ENCODE measurements around the gene PTCD3. TPM values are rescaled to one million over a fixed set of nuclear protein-coding genes. Genes with fewer than 3 reads are reported as not detected.

The PTCD3 gene
- total and polyA plus RNA-seq, 2 of the 4 experiments (the other 2 are of a cell fraction): 44.0 to 48.9 TPM

GRCh38 chr2:86134709-86135108 lies 28.7 kb downstream of the PTCD3 start:
- H3K79me1 ChIP-seq (ENCODE audit: low read depth in 1 of 2, low read length in 2 of 2): peaks cover 2 to 4% of the 10 kb centered on the region in 2 experiments; a peak in 2 of 4 replicates
- H3K4ac ChIP-seq (ENCODE audit: low read depth, low read length): no peak overlapping the region
- dilution Hi-C loops (cut with HindIII; ENCODE audit: low sequenced_read_pairs, unreplicated experiment) (no loop called here), intact Hi-C loops (cut with micrococcal nuclease) (loop anchor here (5.0 kb wide), 1 partner anchor 33 kb away; no protein-coding TSS in a partner anchor), in situ Hi-C loops (cut with MboI; ENCODE audit: low sequenced_read_pairs) (no loop called here)
- H3K14ac ChIP-seq (replicated peaks; ENCODE audit: low read depth, low read length): no peak overlapping the region
- no peak overlapping the region for H3K4me2 ChIP-seq (ENCODE audit: low read depth, low read length)
- no peak overlapping the region for H4K5ac ChIP-seq (ENCODE audit: low read depth, low read length)
- H2BK20ac ChIP-seq (ENCODE audit: low read depth, low read length): no peak overlapping the region
- no peak overlapping the region for H3K23ac ChIP-seq (ENCODE audit: low read depth, low read length)
- no peak overlapping the region for H3K4me3 ChIP-seq (ENCODE audit: insufficient read depth, low read depth, low read length)
- no peak overlapping the region for H2AFZ ChIP-seq (replicated peaks; ENCODE audit: low read length, poor library complexity)
- no peak overlapping the region for H3K56ac ChIP-seq (ENCODE audit: extremely low read depth, insufficient read depth, low read length)
- H2BK120ac ChIP-seq (ENCODE audit: low read depth, low read length): no peak overlapping the region
- H4K91ac ChIP-seq (ENCODE audit: insufficient read depth, low read depth, low read length): no peak overlapping the region
- no peak overlapping the region for H2AK5ac ChIP-seq (ENCODE audit: low read depth, low read length)
- peaks cover 57% of the 10 kb centered on the region for H3K36me3 ChIP-seq (ENCODE audit: control insufficient read depth, insufficient read depth, low read length)
- no peak overlapping the region for H3K27ac ChIP-seq (ENCODE audit: insufficient read depth, low read length)
- no TSS peak for BruUV-seq (replicated peaks)
- H3K18ac ChIP-seq (ENCODE audit: low read depth, low read length): no peak overlapping the region
- no peak overlapping the region for H2BK5ac ChIP-seq (ENCODE audit: low read depth, low read length, poor library complexity, severe bottlenecking)
- H2BK15ac ChIP-seq (ENCODE audit: low read depth, low read length): no peak overlapping the region
- no peak overlapping the region for H2AK9ac ChIP-seq (replicated peaks; ENCODE audit: low read depth, low read length, poor library complexity)
- no peak for TF ChIP-seq USF2 (IDR thresholded peaks at IDR 0.05; ENCODE audit: low read depth, low read length)
- TF ChIP-seq CHD1 (IDR thresholded peaks at IDR 0.05; ENCODE audit: low read depth, low read length): no peak
- no peak for TF ChIP-seq RFX5 (IDR thresholded peaks at IDR 0.05; ENCODE audit: low read depth, low read length)
- no peak for TF ChIP-seq POLR2A (IDR thresholded peaks at IDR 0.05; ENCODE audit: low read depth, low read length)
- no peak for TF ChIP-seq NFE2L2 (IDR thresholded peaks at IDR 0.05; ENCODE audit: low read depth, low read length)
- TF ChIP-seq FOS (IDR thresholded peaks at IDR 0.05; ENCODE audit: low read depth, low read length): no peak
- TF ChIP-seq ELK1 (IDR thresholded peaks at IDR 0.05; ENCODE audit: borderline replicate concordance, low read depth, low read length): no peak
- no peak for TF ChIP-seq CEBPB (IDR thresholded peaks at IDR 0.05; ENCODE audit: low read depth, low read length)
- no peak for TF ChIP-seq MAFK (IDR thresholded peaks at IDR 0.05; ENCODE audit: low read depth, low read length)
- no peak for TF ChIP-seq RAD21 (IDR thresholded peaks at IDR 0.05; ENCODE audit: low read length)
- TF ChIP-seq MXI1 (IDR thresholded peaks at IDR 0.05; ENCODE audit: borderline replicate concordance, low read depth, low read length): no peak
- no peak for TF ChIP-seq RCOR1 (IDR thresholded peaks at IDR 0.05; ENCODE audit: insufficient replicate concordance, low read length)
- no peak for TF ChIP-seq SMC3 (IDR thresholded peaks at IDR 0.05; ENCODE audit: low read depth, low read length)
- no peak for TF ChIP-seq BHLHE40 (IDR thresholded peaks at IDR 0.05; ENCODE audit: low read depth, low read length)
- TF ChIP-seq MAZ (IDR thresholded peaks at IDR 0.05; ENCODE audit: borderline replicate concordance, low read depth, low read length): no peak
- no peak for TF ChIP-seq CTCF (conservative IDR thresholded peaks at IDR 0.05; ENCODE audit: low read depth, low read length)
- POLR2A ChIA-PET (ENCODE audit: unreplicated experiment): no interaction called here
- no peaks in the 10 kb centered on the region for H4K20me1 ChIP-seq (ENCODE audit: insufficient read depth, low read length)
- CTCF ChIA-PET: interaction anchor here (0.6 kb wide), 1 partner anchor 239 kb away, joined by 3 read pairs; no protein-coding TSS in a partner anchor
- no peaks in the 10 kb centered on the region for H3K9me3 ChIP-seq (ENCODE audit: control insufficient read depth, insufficient read depth, low read length)
- no peak overlapping the region for H4K8ac ChIP-seq (ENCODE audit: low read depth in 2 of 2, low read length in 2 of 2)
- DNase-seq (no peak), ATAC-seq (ENCODE audit: low read depth) (no peak)
- no peaks in the 10 kb centered on the region for H3K4me1 ChIP-seq (ENCODE audit: control insufficient read depth, insufficient read depth, low read length)
- peaks cover 2% of the 10 kb centered on the region; the same call in 1 of the 2 replicates for H3K9me1 ChIP-seq (ENCODE audit: insufficient read depth, low read length)
- WGBS, 2 experiments (ENCODE audit: extremely low coverage in 2 of 2, insufficient read length in 1 of 2): no CpG with 5 or more reads among the region's 4 CpGs
- no peak overlapping the region for H3K9ac ChIP-seq (ENCODE audit: low read depth, low read length)
- no peaks in the 10 kb centered on the region for H3K27me3 ChIP-seq (ENCODE audit: control insufficient read depth, insufficient read depth, low read length)
